ENCODE results near the gene GPX1.
"Not testable (repeated sequence)": the region's sequence is repeated elsewhere in the genome, so short reads cannot be mapped to it uniquely, and the experiment has no call there.

GPX1 gene

DNA sequence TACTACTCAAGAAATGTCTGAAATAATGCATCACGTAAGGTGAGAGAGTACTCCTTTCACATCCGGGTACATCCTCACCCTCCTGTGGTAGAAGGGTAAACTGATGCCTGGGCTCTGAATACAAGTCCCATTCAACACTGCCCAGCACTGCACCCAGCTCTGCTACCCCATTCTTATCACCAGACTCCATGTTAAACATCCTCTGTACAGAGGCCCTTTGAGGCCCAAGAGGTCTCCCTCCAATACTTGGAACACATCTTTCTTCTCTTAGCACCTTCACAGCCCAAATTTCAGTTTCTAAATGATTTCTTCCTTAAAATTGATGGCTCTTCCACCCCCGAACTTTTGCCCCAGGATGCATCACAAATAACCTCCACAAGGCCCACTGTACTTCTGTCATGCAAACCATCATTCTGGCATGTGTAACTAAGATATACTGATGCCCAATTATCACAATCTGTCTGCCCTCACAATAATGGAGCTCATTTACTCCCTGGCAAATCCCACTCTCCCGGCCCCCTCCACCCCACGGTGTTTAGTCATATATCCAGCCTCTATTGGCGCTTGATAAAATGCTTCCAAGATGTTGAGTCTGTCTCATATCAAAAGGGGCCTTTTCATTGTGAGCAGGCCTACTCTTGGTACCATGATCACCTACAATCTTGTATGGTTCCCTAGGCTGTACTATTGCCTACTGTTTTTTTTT is 12.6 kb upstream of the GPX1 start:
- Mint-ChIP-seq H3K4me1 (peaks cover 10% of the 10 kb centered on the region), H3K36me3 (ENCODE audit: low read depth) (peaks cover 80% of the 10 kb centered on the region), H3K9me3 (no peaks in the 10 kb centered on the region), H3K27me3 (ENCODE audit: low read depth, poor library complexity) (peaks cover 5% of the 10 kb centered on the region), H3K4me3 (no peak overlapping the region), H3K27ac (peak overlapping the region; percentile 43)
- no peak for DNase-seq
- TF ChIP-seq, protein P1, sequence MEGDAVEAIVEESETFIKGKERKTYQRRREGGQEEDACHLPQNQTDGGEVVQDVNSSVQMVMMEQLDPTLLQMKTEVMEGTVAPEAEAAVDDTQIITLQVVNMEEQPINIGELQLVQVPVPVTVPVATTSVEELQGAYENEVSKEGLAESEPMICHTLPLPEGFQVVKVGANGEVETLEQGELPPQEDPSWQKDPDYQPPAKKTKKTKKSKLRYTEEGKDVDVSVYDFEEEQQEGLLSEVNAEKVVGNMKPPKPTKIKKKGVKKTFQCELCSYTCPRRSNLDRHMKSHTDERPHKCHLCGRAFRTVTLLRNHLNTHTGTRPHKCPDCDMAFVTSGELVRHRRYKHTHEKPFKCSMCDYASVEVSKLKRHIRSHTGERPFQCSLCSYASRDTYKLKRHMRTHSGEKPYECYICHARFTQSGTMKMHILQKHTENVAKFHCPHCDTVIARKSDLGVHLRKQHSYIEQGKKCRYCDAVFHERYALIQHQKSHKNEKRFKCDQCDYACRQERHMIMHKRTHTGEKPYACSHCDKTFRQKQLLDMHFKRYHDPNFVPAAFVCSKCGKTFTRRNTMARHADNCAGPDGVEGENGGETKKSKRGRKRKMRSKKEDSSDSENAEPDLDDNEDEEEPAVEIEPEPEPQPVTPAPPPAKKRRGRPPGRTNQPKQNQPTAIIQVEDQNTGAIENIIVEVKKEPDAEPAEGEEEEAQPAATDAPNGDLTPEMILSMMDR (IDR thresholded peaks at IDR 0.05), result no peak

GRCh38 chr3:49362561-49362960 is 4.4 kb upstream of the GPX1 start:
- no peak overlapping the region for H3K4me3 Mint-ChIP-seq
- H3K27ac Mint-ChIP-seq, result peak overlapping the region; percentile 20
- no peak for DNase-seq
- no peaks in the 10 kb centered on the region for H3K9me3 Mint-ChIP-seq
- H3K36me3 Mint-ChIP-seq (ENCODE audit: low read depth), result peaks cover 59% of the 10 kb centered on the region
- peaks cover 3% of the 10 kb centered on the region for H3K27me3 Mint-ChIP-seq (ENCODE audit: low read depth, poor library complexity)
- peaks cover 19% of the 10 kb centered on the region for H3K4me1 Mint-ChIP-seq
- TF ChIP-seq, protein P1 (IDR thresholded peaks at IDR 0.05), result no peak

- H3K4me1 Mint-ChIP-seq, result peaks cover 28% of the 10 kb centered on the region
- peak overlapping the region; percentile 66 for H3K27ac Mint-ChIP-seq
- TF ChIP-seq, protein P1 (IDR thresholded peaks at IDR 0.05), result no peak
These were observed 1.5 kb upstream of the GPX1 start for GRCh38 chr3:49359623-49360022.

GRCh38 chr3:49358884-49359225 is 702 bp upstream of the GPX1 start:
- H3K4me1 Mint-ChIP-seq, result peaks cover 28% of the 10 kb centered on the region
- H3K27me3 Mint-ChIP-seq (ENCODE audit: low read depth, poor library complexity), result peaks cover 4% of the 10 kb centered on the region
- TF ChIP-seq, protein P1 (IDR thresholded peaks at IDR 0.05), result no peak
- H3K36me3 Mint-ChIP-seq (ENCODE audit: low read depth), result peaks cover 57% of the 10 kb centered on the region
- DNase-seq, result no peak
- H3K9me3 Mint-ChIP-seq, result peaks cover 4% of the 10 kb centered on the region
- H3K27ac Mint-ChIP-seq, result peak overlapping the region; percentile 12
- H3K4me3 Mint-ChIP-seq, result peak overlapping the region; percentile 97

More at GRCh38 chr3:49359623-49360022, 1.5 kb upstream of the GPX1 start:
- Mint-ChIP-seq H3K27me3 (ENCODE audit: low read depth, poor library complexity) (no peaks in the 10 kb centered on the region), H3K36me3 (ENCODE audit: low read depth) (peaks cover 51% of the 10 kb centered on the region), H3K4me3 (peak overlapping the region; percentile 97), H3K9me3 (no peaks in the 10 kb centered on the region)
- no peak for DNase-seq

DNA sequence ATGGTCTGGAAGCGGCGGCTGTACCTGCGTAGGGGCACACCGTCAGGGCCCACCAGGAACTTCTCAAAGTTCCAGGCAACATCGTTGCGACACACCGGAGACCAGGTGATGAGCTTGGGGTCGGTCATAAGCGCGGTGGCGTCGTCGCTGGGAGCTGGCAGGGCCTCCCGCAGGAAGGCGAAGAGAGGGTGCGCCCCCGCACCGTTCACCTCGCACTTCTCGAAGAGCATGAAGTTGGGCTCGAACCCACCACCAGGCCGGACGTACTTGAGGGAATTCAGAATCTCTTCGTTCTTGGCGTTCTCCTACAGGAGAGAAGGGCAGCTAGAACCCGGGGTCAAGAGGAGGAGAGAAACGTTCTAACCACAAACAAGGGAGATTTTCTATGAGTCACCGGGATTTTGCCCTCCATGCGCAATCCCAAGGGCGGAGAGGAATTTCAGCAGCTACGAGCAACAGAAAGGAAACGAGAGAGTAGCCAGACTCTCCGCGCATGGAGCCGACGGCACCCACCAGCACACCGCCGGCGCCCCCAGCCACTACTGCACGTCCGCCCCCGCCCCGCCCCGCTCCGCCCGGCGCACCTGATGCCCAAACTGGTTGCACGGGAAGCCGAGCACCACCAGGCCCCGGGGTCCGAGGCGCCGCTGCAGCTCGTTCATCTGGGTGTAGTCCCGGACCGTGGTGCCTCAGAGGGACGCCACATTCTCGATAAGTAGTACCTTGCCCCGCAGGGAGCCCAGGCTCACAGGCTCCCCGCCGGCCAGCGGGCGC is 523 bp downstream of the GPX1 start:
- not testable (repeated sequence) for H3K27me3 Mint-ChIP-seq (ENCODE audit: low read depth, poor library complexity); H3K9me3 Mint-ChIP-seq
- peaks cover 53% of the 10 kb centered on the region for H3K36me3 Mint-ChIP-seq (ENCODE audit: low read depth)
- peak overlapping the region; percentile 97 for H3K4me3 Mint-ChIP-seq
- peak overlapping the region; percentile 97 for H3K27ac Mint-ChIP-seq
- DNase-seq, result peak; percentile 59
- H3K4me1 Mint-ChIP-seq, result peaks cover 28% of the 10 kb centered on the region

DNA sequence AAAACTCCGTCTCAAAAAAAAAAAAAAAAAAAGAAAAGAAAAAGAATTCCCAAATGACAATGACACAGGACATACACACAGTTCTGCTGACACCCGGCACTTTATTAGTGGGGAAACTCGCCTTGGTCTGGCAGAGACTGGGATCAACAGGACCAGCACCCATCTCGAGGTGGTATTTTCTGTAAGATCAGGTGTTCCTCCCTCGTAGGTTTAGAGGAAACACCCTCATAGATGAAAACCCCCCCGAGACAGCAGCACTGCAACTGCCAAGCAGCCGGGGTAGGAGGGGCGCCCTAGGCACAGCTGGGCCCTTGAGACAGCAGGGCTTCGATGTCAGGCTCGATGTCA is 1.1 kb downstream of the GPX1 start:
- peak overlapping the region; percentile 97 for H3K27ac Mint-ChIP-seq
- H3K9me3 Mint-ChIP-seq; DNase-seq; H3K27me3 Mint-ChIP-seq (ENCODE audit: low read depth, poor library complexity): not testable (repeated sequence)
- H3K36me3 Mint-ChIP-seq (ENCODE audit: low read depth), result peaks cover 47% of the 10 kb centered on the region
- peak overlapping the region; percentile 97 for H3K4me3 Mint-ChIP-seq
- peaks cover 32% of the 10 kb centered on the region for H3K4me1 Mint-ChIP-seq
